GM12878 (cell line): ENCODE measurements around the gene EXPH5. TPM values are rescaled to one million over a fixed set of nuclear protein-coding genes. Genes with fewer than 3 reads are reported as not detected.

Source experiments
- ATAC-seq: fragments of 200-7000 bp; cut with Tn5 transposase; 3 replicates; pipeline ENCODE4 v1.9.1; 2020; ENCODE audit warnings: mild to moderate bottlenecking, moderate library complexity
- BruUV-seq: library from RNA; stranded (reverse); fragments of 400-500 nt; replicated peaks from 2 replicates; lab custom pipeline; 2021; lab: Mats Ljungman, UMichigan
- CTCF ChIA-PET: fragments of 300-600 bp; sonication (Branson Sonifier 250); formaldehyde crosslinking; extraction: SDS; loops from one replicate; lab custom pipeline; 2021; ENCODE audit warnings: inconsistent platforms; lab: Yijun Ruan, JAX
- POLR2A ChIA-PET: fragments of 350-600 bp; formaldehyde crosslinking; extraction: SDS; loops from one replicate; lab custom pipeline; 2021; ENCODE audit warnings: inconsistent platforms; lab: Charles Lee
- RAD21 ChIA-PET: fragments of 300-600 bp; sonication (Branson Sonifier 250); formaldehyde crosslinking; loops from one replicate; lab custom pipeline; 2023; ENCODE audit warnings: antibody characterized with exemption; ENCODE audit not compliant: unreplicated experiment; lab: Charles Lee
- SMC1A ChIA-PET: fragments of 300-600 bp; sonication (Branson Sonifier 250); formaldehyde crosslinking; loops from one replicate; lab custom pipeline; 2023; ENCODE audit not compliant: unreplicated experiment, uncharacterized antibody; lab: Charles Lee
- DNase-seq: peaks from one replicate; pipeline ENCODE4 v3.0.0-alpha.2; 2011; ENCODE audit warnings: low read depth, low spot score
- FAIRE-seq: peaks from 3 replicates; lab custom pipeline; 2011; peaks lifted over from hg19 to GRCh38; lab: Jason Lieb, UNC
- H2AFZ ChIP-seq: 2 replicates; pipeline ENCODE4 v1.6.0; 2011; ENCODE audit warnings: low read depth, low read length, control low read depth; ENCODE audit not compliant: control insufficient read depth
- H3K27ac ChIP-seq: 2 replicates; pipeline ENCODE4 v1.5.1; 2011; ENCODE audit warnings: control low read depth; ENCODE audit not compliant: control insufficient read depth, insufficient read depth
- H3K27me3 ChIP-seq, 2 experiments: replicated peaks in 1 of 2; 2 replicates each; pipeline versions ENCODE4 v1.6.0 to v1.6.1; 2011; ENCODE audit warnings: low read length in 1 of 2; ENCODE audit not compliant: control insufficient read depth in 2 of 2, insufficient read depth in 2 of 2
- H3K36me3 ChIP-seq, 2 experiments: 2 replicates each; pipeline ENCODE4 v1.5.1; 2011; ENCODE audit warnings: low read length in 1 of 2; ENCODE audit not compliant: control insufficient read depth in 2 of 2, insufficient read depth in 2 of 2
- H3K4me1 ChIP-seq: 2 replicates; pipeline ENCODE4 v1.6.1; 2011; ENCODE audit warnings: mild to moderate bottlenecking, low read length, moderate library complexity, mixed read lengths; ENCODE audit not compliant: control insufficient read depth, insufficient read depth
- H3K4me2 ChIP-seq: 2 replicates; pipeline ENCODE4 v1.6.0; 2011; ENCODE audit warnings: control low read depth; ENCODE audit not compliant: control insufficient read depth, insufficient read depth
- H3K4me3 ChIP-seq: fragments of 200-600 bp; sonication (generic); 2 replicates; pipeline ENCODE4 v1.5.1; 2016
- H3K79me2 ChIP-seq: 2 replicates; pipeline ENCODE4 v1.6.0; 2011; ENCODE audit warnings: low read length; ENCODE audit not compliant: control insufficient read depth, insufficient read depth
- H3K9ac ChIP-seq: 2 replicates; pipeline ENCODE4 v1.8.0; 2011; ENCODE audit warnings: low read length, control low read depth, mixed read lengths; ENCODE audit not compliant: control insufficient read depth, insufficient read depth
- H3K9me3 ChIP-seq: replicated peaks from 3 replicates; pipeline ENCODE4 v1.5.1; 2011; ENCODE audit warnings: mild to moderate bottlenecking, low read length; ENCODE audit not compliant: control insufficient read depth, insufficient read depth
- H4K20me1 ChIP-seq: 2 replicates; pipeline ENCODE4 v1.6.0; 2011; ENCODE audit not compliant: control insufficient read depth, insufficient read depth
- BACH1 ChIP-seq: fragments of 450-650 bp; IDR thresholded peaks from 2 replicates; pipeline ENCODE4 v1.6.1; 2017; ENCODE audit warnings: mild to moderate bottlenecking, borderline replicate concordance
- BMI1 ChIP-seq: fragments of 450-650 bp; IDR thresholded peaks from 2 replicates; pipeline ENCODE4 v1.6.1; 2016; ENCODE audit warnings: mild to moderate bottlenecking, moderate library complexity, borderline replicate concordance
- CTCF ChIP-seq, 3 experiments: IDR thresholded peaks in 2 of 3; conservative IDR thresholded peaks in 1 of 3; 2 replicates each; pipeline ENCODE4 v1.5.1; 2011; ENCODE audit warnings: low read depth in 3 of 3, low read length in 3 of 3, mild to moderate bottlenecking in 3 of 3, control low read depth in 2 of 3, moderate library complexity in 2 of 3, inconsistent platforms in 1 of 3, mixed read lengths in 1 of 3; ENCODE audit not compliant: control insufficient read depth in 2 of 3, insufficient read depth in 1 of 3; ENCODE audit errors: extremely low read depth in 1 of 3
- EGR1 ChIP-seq, 2 experiments: IDR thresholded peaks; 1 replicate in 1 of 2; 2 replicates in 1 of 2; pipeline ENCODE4 v1.6.1; 2011 to 2012; ENCODE audit warnings: low read depth in 2 of 2, low read length in 2 of 2, borderline replicate concordance in 1 of 2, mild to moderate bottlenecking in 1 of 2, moderate library complexity in 1 of 2
- FOXM1 ChIP-seq: IDR thresholded peaks from 2 replicates; pipeline ENCODE4 v1.6.1; 2012; ENCODE audit warnings: low read depth, mild to moderate bottlenecking, inconsistent platforms, low read length, moderate library complexity
- IRF3 ChIP-seq: fragments of 450-650 bp; IDR thresholded peaks from 2 replicates; pipeline ENCODE4 v1.6.1; 2014; ENCODE audit warnings: mild to moderate bottlenecking
- JUNB ChIP-seq: IDR thresholded peaks from 2 replicates; pipeline ENCODE4 v1.6.1; 2016; ENCODE audit warnings: antibody characterized with exemption, mild to moderate bottlenecking
- MTA3 ChIP-seq: IDR thresholded peaks from 2 replicates; pipeline ENCODE4 v1.6.1; 2012; ENCODE audit warnings: low read length, inconsistent platforms, borderline replicate concordance
- NR2C1 ChIP-seq: fragments of 450-650 bp; IDR thresholded peaks from 2 replicates; pipeline ENCODE4 v1.6.1; 2017; ENCODE audit warnings: antibody characterized with exemption, mild to moderate bottlenecking, moderate library complexity
- PAX5 ChIP-seq: IDR thresholded peaks from 2 replicates; pipeline ENCODE4 v1.6.1; 2011; ENCODE audit warnings: low read depth, low read length, borderline replicate concordance
- PML ChIP-seq: IDR thresholded peaks from 2 replicates; pipeline ENCODE4 v1.6.1; 2012; ENCODE audit warnings: low read length, inconsistent platforms
- REST ChIP-seq: IDR thresholded peaks from 2 replicates; pipeline ENCODE4 v1.6.1; 2012; ENCODE audit warnings: mild to moderate bottlenecking, low read depth, low read length
- SP1 ChIP-seq: IDR thresholded peaks from one replicate; pipeline ENCODE4 v1.6.1; 2011; ENCODE audit warnings: low read depth, low read length
- SPI1 ChIP-seq: IDR thresholded peaks from 2 replicates; pipeline ENCODE4 v1.6.1; 2011; ENCODE audit warnings: low read depth, mild to moderate bottlenecking, low read length, moderate library complexity, borderline replicate concordance; ENCODE audit not compliant: insufficient read depth
- ZBTB33 ChIP-seq: fragments of 450-650 bp; IDR thresholded peaks from 2 replicates; pipeline ENCODE4 v1.6.1; 2017; ENCODE audit warnings: mild to moderate bottlenecking
- ZSCAN29 ChIP-seq: fragments of 450-650 bp; IDR thresholded peaks from 2 replicates; pipeline ENCODE4 v1.6.1; 2017; ENCODE audit warnings: mild to moderate bottlenecking, moderate library complexity
- ZZZ3 ChIP-seq: IDR thresholded peaks from 2 replicates; pipeline ENCODE4 v1.6.1; 2011; ENCODE audit warnings: low read depth; ENCODE audit not compliant: control insufficient read depth, insufficient read length
- WGBS: methylation state at CpG from one replicate; pipeline ENCODE4 v1.1.6; 2016; ENCODE audit warnings: low lambda C conversion rate; ENCODE audit not compliant: insufficient replicate concordance, insufficient coverage; ENCODE audit errors: missing lambda C conversion rate; 5-methylcytosine and 5-hydroxymethylcytosine counted together
- in situ Hi-C: fragments of 300-500 bp; cut with MboI; formaldehyde crosslinking; loops from 9 replicates; pipeline ENCODE4 v1.14.3; 2018; ENCODE audit warnings: mixed read lengths
- intact Hi-C: fragments of 100-400 bp; cut with micrococcal nuclease; formaldehyde crosslinking; loops from one replicate; pipeline ENCODE4 v1.14.2; 2022; ENCODE audit not compliant: unreplicated experiment
- polyA plus RNA-seq, 11 experiments: library from polyadenylated mRNA; depleted of rRNA in 4 of 11; unstranded in 6 of 11; stranded (reverse) in 5 of 11; fragments of >200 nt; fragmentation: Nextera tagmentation in 4 of 11; fragmentation: Illumina TruSeq in 1 of 11; extraction: Ambion mirVana in 4 of 11; extraction: Trizol in 1 of 11; gene quantifications; 1 replicate in 1 of 11; 2 replicates in 10 of 11; pipeline versions ENCODE4 v1.2.1 to v1.2.3, GENCODE V29; 2011 to 2016; ENCODE audit warnings: inconsistent platforms in 2 of 11, missing spikeins in 2 of 11, low read depth in 1 of 11
- total RNA-seq, 4 experiments: library from RNA; depleted of rRNA in 3 of 4; stranded (reverse); fragments of >200 nt in 3 of 4; fragmentation: Illumina TruSeq in 1 of 4; extraction: Trizol in 1 of 4; gene quantifications; 2 replicates each; pipeline versions ENCODE4 v1.2.1 to v1.2.3, GENCODE V29; 2013 to 2021

Gene EXPH5
- total and polyA plus RNA-seq, 10 of the 15 experiments (the other 5 are each of a cell fraction or from before 2014, with no cell fraction given) = 0.69 to 11.1 (median 4.3) TPM

- Histone ChIP-seq H3K9ac (no peak overlapping the region), H3K27ac (no peak overlapping the region), H3K4me2 (no peak overlapping the region), H4K20me1 (no peaks in the 10 kb centered on the region), H2AFZ (no peak overlapping the region), H3K36me3 (no peaks in the 10 kb centered on the region), H3K79me2 (no peaks in the 10 kb centered on the region), H3K27me3 (no peaks in the 10 kb centered on the region), H3K4me1 (no peaks in the 10 kb centered on the region; the same call in 1 of the 2 replicates), H3K4me3 (no peak overlapping the region), H3K9me3 (no peaks in the 10 kb centered on the region)
- SMC1A ChIA-PET = interaction anchor here (0.8 to 1.8 kb wide), 3 partner anchors 9 to 42 kb away, joined by 3 to 10 read pairs (median 4); no protein-coding TSS in a partner anchor
- intact Hi-C loops (no loop called here), in situ Hi-C loops (no loop called here)
- ATAC-seq = no peak
- RAD21 ChIA-PET = interaction anchor here (1.2 kb wide), 1 partner anchor 8 kb away, joined by 4 read pairs; no protein-coding TSS in a partner anchor
- CTCF ChIA-PET = interaction anchor here (1.1 to 1.6 kb wide), 3 partner anchors 11 to 68 kb away, joined by 3 to 4 read pairs (median 3); no protein-coding TSS in a partner anchor
- 100% methylated on average over 2 of the region's 2 CpGs for WGBS
- no TSS peak for BruUV-seq
- POLR2A ChIA-PET = interaction anchor here (0.7 to 1.6 kb wide), 2 partner anchors 10 kb away, joined by 3 to 5 read pairs; no protein-coding TSS in a partner anchor
- DNase-seq = no peak
- FAIRE-seq = no peak
- TF ChIP-seq FOXM1 = no peak
- TF ChIP-seq REST = no peak
- TF ChIP-seq IRF3 = no peak
- no peak for TF ChIP-seq EGR1 (IDR thresholded peaks at IDR 0.05; ENCODE audit: borderline replicate concordance in 1 of 2, low read depth in 2 of 2, low read length in 2 of 2)
- TF ChIP-seq SPI1 = no peak
- no peak for TF ChIP-seq PML
- no peak for TF ChIP-seq PAX5
- no peak for TF ChIP-seq CTCF (IDR thresholded peaks at IDR 0.05 in 2 of 3, conservative IDR thresholded peaks at IDR 0.05 in 1 of 3; ENCODE audit: control insufficient read depth in 2 of 3, extremely low read depth in 1 of 3, insufficient read depth in 1 of 3, low read depth in 3 of 3, low read length in 3 of 3)
- TF ChIP-seq JUNB = no peak
- no peak for TF ChIP-seq BACH1
- no peak for TF ChIP-seq ZBTB33
- TF ChIP-seq ZZZ3 = no peak
- no peak for TF ChIP-seq MTA3
- no peak for TF ChIP-seq SP1
- no peak for TF ChIP-seq NR2C1
- no peak for TF ChIP-seq ZSCAN29
- TF ChIP-seq BMI1 = no peak
Measured at GRCh38 chr11:108580645-108581044, 12.9 kb downstream of the EXPH5 start.
